Hepatocyte (in vitro differentiated cells): ENCODE data around the gene PKDREJ. TPM values are rescaled to one million over a fixed set of nuclear protein-coding genes. Genes with fewer than 3 reads are reported as not detected.

Experiments used
- DNase-seq: peaks from one replicate; pipeline ENCODE4 v3.0.0-alpha.2; 2016; ENCODE audit warnings: low spot score
- H2AFZ ChIP-seq: fragments of 200-600 bp; sonication (generic); 2 replicates; pipeline ENCODE4 v1.6.0; 2016; ENCODE audit warnings: antibody characterized with exemption, mild to moderate bottlenecking
- H3K27ac ChIP-seq: fragments of 200-600 bp; sonication (generic); 2 replicates; pipeline ENCODE4 v1.5.1; 2016; ENCODE audit warnings: mild to moderate bottlenecking
- H3K27me3 ChIP-seq: fragments of 200-600 bp; sonication (generic); 2 replicates; pipeline ENCODE4 v1.6.1; 2016
- H3K36me3 ChIP-seq: fragments of 200-600 bp; sonication (generic); replicated peaks from 2 replicates; pipeline ENCODE4 v1.5.1; 2016; ENCODE audit warnings: low read depth; ENCODE audit not compliant: insufficient read depth
- H3K4me1 ChIP-seq: fragments of 200-600 bp; sonication (generic); 2 replicates; pipeline ENCODE4 v1.5.1; 2016; ENCODE audit warnings: mild to moderate bottlenecking, moderate library complexity; ENCODE audit not compliant: insufficient read depth
- H3K4me2 ChIP-seq: fragments of 200-600 bp; sonication (generic); 2 replicates; pipeline ENCODE4 v1.6.0; 2016
- H3K4me3 ChIP-seq: fragments of 200-600 bp; sonication (generic); 2 replicates; pipeline ENCODE4 v1.5.1; 2016; ENCODE audit warnings: mild to moderate bottlenecking
- H3K79me2 ChIP-seq: fragments of 200-600 bp; sonication (generic); 2 replicates; pipeline ENCODE4 v1.6.0; 2017; ENCODE audit warnings: mild to moderate bottlenecking
- H3K9me2 ChIP-seq: fragments of 200-600 bp; sonication (generic); replicated peaks from 2 replicates; pipeline ENCODE4 v1.6.0; 2017; ENCODE audit warnings: mild to moderate bottlenecking; ENCODE audit not compliant: insufficient read depth
- H3K9me3 ChIP-seq: fragments of 200-600 bp; sonication (generic); 2 replicates; pipeline ENCODE4 v1.5.1; 2016; ENCODE audit warnings: low read depth, mild to moderate bottlenecking
- H4K20me1 ChIP-seq: fragments of 200-600 bp; sonication (generic); 2 replicates; pipeline ENCODE4 v1.6.0; 2016; ENCODE audit warnings: mild to moderate bottlenecking; ENCODE audit not compliant: insufficient read depth, poor library complexity, severe bottlenecking
- EZH2 ChIP-seq: fragments of 200-600 bp; sonication (generic); IDR thresholded peaks from 2 replicates; pipeline ENCODE4 v1.6.1; 2016; ENCODE audit warnings: antibody characterized with exemption, mild to moderate bottlenecking, borderline replicate concordance
- EZH2phosphoT487 ChIP-seq: fragments of 200-600 bp; sonication (generic); IDR thresholded peaks from one replicate; pipeline ENCODE4 v1.6.1; 2018; ENCODE audit warnings: antibody characterized with exemption, mild to moderate bottlenecking, low read depth, moderate library complexity; ENCODE audit not compliant: unreplicated experiment, severe bottlenecking
- WGBS: methylation state at CpG from one replicate; pipeline ENCODE4 v1.1.6; 2016; ENCODE audit warnings: low lambda C conversion rate; ENCODE audit errors: missing lambda C conversion rate; 5-methylcytosine and 5-hydroxymethylcytosine counted together
- polyA plus RNA-seq: library from polyadenylated mRNA; unstranded; fragments of >200 nt; fragmentation: Nextera tagmentation; extraction: Ambion mirVana; gene quantifications from 2 replicates; pipeline ENCODE4 v1.2.1, GENCODE V29; 2016
- total RNA-seq: library from RNA; depleted of rRNA; stranded (reverse); fragments of >200 nt; gene quantifications from 2 replicates; pipeline ENCODE4 v1.2.3, GENCODE V29; 2014
- TF ChIP-seq, protein P1 (sequence below): fragments of 200-600 bp; sonication (generic); IDR thresholded peaks from 2 replicates; pipeline ENCODE4 v1.5.1; 2016; ENCODE audit warnings: antibody characterized with exemption, mild to moderate bottlenecking; ENCODE audit not compliant: poor library complexity

Gene PKDREJ
- total and polyA plus RNA-seq, 2 experiments from 2014 or later = 0.16 TPM; not detected in 1

DNA sequence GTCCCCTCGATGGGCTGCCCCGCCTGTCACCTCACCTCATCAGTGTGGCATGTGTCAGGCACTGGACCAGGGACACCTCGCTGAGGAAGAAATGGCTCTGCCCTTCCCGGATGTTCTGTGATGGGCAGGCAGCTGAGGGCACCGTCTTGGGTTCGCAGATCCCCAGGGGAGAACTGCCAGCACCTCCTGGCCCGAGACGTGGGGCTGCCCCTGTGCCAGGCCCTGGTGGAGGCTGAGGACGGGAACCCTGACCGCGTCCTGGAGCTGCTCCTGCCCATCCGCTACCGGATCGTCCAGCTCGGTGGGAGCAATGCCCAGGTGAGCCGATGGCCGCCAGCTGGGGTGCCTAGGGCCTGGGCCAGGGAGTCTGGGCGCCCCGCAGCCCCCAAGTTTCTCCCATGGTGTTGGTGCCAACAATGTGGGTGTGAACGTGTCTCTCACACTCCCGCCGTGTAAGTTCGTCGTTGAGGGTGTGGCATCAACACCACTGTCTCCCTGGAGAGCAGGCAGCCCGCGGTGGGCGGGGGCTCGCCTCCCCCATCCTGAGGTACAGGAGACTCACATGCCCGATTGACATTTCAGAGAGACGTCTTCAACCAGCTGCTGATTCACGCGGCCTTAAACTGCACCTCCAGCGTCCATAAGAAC, 26.2 kb upstream of the PKDREJ start:
- 96% methylated on average over 32 of the region's 33 CpGs for WGBS
- Histone ChIP-seq H3K9me2 (no peaks in the 10 kb centered on the region), H3K79me2 (no peaks in the 10 kb centered on the region), H3K36me3 (no peaks in the 10 kb centered on the region), H3K9me3 (no peaks in the 10 kb centered on the region), H2AFZ (no peak overlapping the region), H3K27me3 (no peaks in the 10 kb centered on the region), H4K20me1 (no peaks in the 10 kb centered on the region), H3K4me1 (no peaks in the 10 kb centered on the region), H3K27ac (no peak overlapping the region), H3K4me2 (no peak overlapping the region), H3K4me3 (no peak overlapping the region)
- no peak for TF ChIP-seq EZH2phosphoT487
- TF ChIP-seq EZH2 = no peak
- TF ChIP-seq, protein P1, sequence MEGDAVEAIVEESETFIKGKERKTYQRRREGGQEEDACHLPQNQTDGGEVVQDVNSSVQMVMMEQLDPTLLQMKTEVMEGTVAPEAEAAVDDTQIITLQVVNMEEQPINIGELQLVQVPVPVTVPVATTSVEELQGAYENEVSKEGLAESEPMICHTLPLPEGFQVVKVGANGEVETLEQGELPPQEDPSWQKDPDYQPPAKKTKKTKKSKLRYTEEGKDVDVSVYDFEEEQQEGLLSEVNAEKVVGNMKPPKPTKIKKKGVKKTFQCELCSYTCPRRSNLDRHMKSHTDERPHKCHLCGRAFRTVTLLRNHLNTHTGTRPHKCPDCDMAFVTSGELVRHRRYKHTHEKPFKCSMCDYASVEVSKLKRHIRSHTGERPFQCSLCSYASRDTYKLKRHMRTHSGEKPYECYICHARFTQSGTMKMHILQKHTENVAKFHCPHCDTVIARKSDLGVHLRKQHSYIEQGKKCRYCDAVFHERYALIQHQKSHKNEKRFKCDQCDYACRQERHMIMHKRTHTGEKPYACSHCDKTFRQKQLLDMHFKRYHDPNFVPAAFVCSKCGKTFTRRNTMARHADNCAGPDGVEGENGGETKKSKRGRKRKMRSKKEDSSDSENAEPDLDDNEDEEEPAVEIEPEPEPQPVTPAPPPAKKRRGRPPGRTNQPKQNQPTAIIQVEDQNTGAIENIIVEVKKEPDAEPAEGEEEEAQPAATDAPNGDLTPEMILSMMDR = no peak
- DNase-seq = no peak

DNA sequence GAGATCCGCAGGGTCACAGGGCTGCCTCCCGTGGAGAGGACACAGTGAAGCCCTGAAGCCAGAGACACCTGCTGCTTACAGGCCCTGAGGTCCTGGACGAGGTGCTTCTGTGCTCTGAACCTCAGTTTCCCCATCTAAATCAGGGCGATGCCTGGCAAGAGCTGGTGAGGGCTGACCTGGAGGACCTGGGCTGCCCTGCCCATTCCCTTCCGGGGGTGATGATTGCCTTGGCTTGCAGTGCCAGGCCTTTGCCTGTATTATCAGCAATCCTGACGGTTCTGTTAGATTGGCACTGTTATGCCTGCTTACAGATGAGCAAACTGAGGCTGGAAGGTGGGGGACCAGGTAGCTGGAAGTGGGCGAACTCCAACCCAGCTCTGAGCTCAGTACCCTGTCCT, 25.7 kb upstream of the PKDREJ start:
- no peak for TF ChIP-seq EZH2phosphoT487
- H3K4me1 ChIP-seq = no peaks in the 10 kb centered on the region
- H2AFZ ChIP-seq = no peak overlapping the region
- no peaks in the 10 kb centered on the region for H3K9me3 ChIP-seq
- no peaks in the 10 kb centered on the region for H3K79me2 ChIP-seq
- no peaks in the 10 kb centered on the region for H4K20me1 ChIP-seq
- H3K36me3 ChIP-seq = no peaks in the 10 kb centered on the region
- no peak overlapping the region for H3K27ac ChIP-seq
- H3K9me2 ChIP-seq = no peaks in the 10 kb centered on the region
- H3K4me2 ChIP-seq = no peak overlapping the region
- 96% methylated on average over 7 of the region's 7 CpGs for WGBS
- H3K4me3 ChIP-seq = no peak overlapping the region
- H3K27me3 ChIP-seq = no peaks in the 10 kb centered on the region
- DNase-seq = no peak

GRCh38 chr22:46287873-46288751, 25.0 kb upstream of the PKDREJ start:
- no peak overlapping the region for H2AFZ ChIP-seq
- no peak overlapping the region for H3K27ac ChIP-seq
- H3K9me2 ChIP-seq = no peaks in the 10 kb centered on the region
- no peak overlapping the region for H3K4me2 ChIP-seq
- no peaks in the 10 kb centered on the region for H3K9me3 ChIP-seq
- H3K36me3 ChIP-seq = no peaks in the 10 kb centered on the region
- H4K20me1 ChIP-seq = no peaks in the 10 kb centered on the region
- no peaks in the 10 kb centered on the region for H3K27me3 ChIP-seq
- H3K4me1 ChIP-seq = no peaks in the 10 kb centered on the region
- 92% methylated on average over 24 of the region's 24 CpGs for WGBS
- TF ChIP-seq EZH2phosphoT487 (no peak), EZH2 (no peak)
- TF ChIP-seq, protein P1 = no peak
- no peaks in the 10 kb centered on the region for H3K79me2 ChIP-seq
- H3K4me3 ChIP-seq = no peak overlapping the region
- DNase-seq = no peak
